PFSK-1 (cell line): ENCODE results near the gene GRK4.

Experiments
- FOXP2 ChIP-seq: optimal IDR thresholded peaks from 2 replicates; pipeline ENCODE3; 2011; ENCODE audit warnings: borderline replicate concordance, control low read depth, inconsistent platforms; ENCODE audit not compliant: insufficient read depth; ENCODE audit errors: extremely low read length, extremely low read depth
- POLR2AphosphoS5 ChIP-seq: IDR thresholded peaks from 2 replicates; pipeline ENCODE4 v1.6.1; 2012; ENCODE audit warnings: low read depth, mild to moderate bottlenecking, control low read depth, low read length, moderate library complexity
- SIN3A ChIP-seq: IDR thresholded peaks from 2 replicates; pipeline ENCODE4 v1.6.1; 2012; ENCODE audit warnings: mild to moderate bottlenecking, low read length, moderate library complexity, borderline replicate concordance; ENCODE audit not compliant: insufficient read depth
- TAF1 ChIP-seq: IDR thresholded peaks from 2 replicates; pipeline ENCODE4 v1.6.1; 2012; ENCODE audit warnings: low read length, control low read depth, borderline replicate concordance; ENCODE audit not compliant: insufficient read depth

GRCh38 chr4:2914256-2915126 lies 48.9 kb upstream of the GRK4 start:
- TF ChIP-seq SIN3A (no peak), POLR2AphosphoS5 (no peak), TAF1 (no peak), FOXP2 (no peak)
